Activated CD4-positive, alpha-beta T cell treated with anti-CD3 and anti-CD28 coated beads, Interleukin-2, Interleukin-6, amounts not matched to agents 100 ng/mL and 50 ng/mL, durations not matched to agents 16 hours and 8 hours (primary cell): ENCODE data around the gene ACOX3.
"Not testable (repeated sequence)": the region's sequence is repeated elsewhere in the genome, so short reads cannot be mapped to it uniquely, and the experiment has no call there.

Experiments used
- DNase-seq: peaks from one replicate; pipeline ENCODE4 v3.0.0-alpha.2; 2020

ACOX3 gene

DNA sequence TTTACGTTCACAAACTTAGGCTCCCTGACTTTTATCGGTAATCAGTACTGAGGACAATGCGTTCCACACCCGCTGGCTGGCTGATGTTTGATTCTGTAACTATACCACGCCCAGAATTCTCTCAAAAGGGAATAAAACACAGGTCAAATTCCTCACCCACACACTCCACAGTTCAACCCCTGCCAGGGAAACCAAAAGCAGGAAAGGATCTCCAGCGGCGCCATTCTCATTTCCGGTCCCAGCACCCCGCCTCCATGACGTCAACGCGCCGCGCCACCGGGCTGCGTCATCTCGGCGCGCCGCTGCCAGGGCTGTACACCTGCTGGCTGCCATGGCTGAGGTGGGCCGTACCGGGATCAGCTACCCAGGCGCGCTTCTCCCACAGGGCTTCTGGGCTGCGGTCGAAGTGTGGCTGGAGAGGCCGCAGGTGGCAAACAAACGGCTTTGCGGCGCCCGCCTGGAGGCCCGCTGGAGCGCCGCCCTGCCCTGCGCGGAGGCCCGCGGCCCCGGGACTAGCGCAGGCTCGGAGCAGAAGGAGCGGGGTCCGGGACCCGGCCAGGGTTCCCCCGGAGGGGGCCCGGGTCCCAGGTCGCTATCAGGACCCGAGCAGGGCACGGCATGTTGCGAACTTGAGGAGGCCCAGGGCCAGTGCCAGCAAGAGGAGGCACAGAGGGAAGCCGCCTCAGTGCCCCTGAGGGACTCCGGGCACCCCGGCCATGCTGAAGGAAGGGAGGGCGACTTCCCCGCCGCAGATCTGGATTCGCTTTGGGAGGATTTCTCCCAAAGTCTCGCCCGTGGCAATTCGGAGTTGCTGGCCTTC is at the start of gene ACOX3, which contains the start of gene TRMT44:
Gene ACOX3, minus strand, starts transcription at position 232 of the 820 bp plus-strand sequence. CDS start 24,202 bp downstream, outside the sequence.
Gene TRMT44, plus strand, starts transcription at position 286 of the 820 bp plus-strand sequence. Its CDS starts 46 bp downstream, at position 332.
- DNase-seq: peak; percentile 96

DNA sequence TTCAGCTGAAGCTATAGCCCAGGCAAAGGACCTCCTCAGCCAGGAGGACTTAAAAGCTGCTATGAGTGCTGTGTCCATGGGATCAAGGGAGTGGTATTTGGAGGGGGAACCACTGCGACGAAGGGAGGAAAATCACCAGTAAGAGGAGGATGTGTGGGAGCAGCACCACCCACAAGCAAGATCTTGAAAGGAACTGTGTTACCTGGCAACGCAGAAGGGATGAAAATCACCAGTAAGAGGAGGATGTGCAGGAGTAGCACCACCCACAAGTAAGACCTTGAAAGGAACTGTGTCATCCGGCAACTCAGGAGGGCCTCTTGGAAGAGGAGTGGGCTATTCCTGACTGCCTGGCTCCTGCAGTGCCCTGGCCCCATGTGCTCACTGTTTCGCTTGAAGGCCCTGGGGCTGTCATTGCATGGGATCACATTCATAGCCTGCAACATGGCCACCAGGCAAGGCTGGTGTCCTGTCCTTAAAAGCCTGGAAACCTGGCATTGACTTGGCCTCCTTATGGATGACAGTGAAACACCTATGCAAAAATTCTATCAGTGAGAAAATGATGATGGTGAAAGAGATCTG is 48.4 kb upstream of the ACOX3 start:
- DNase-seq: no peak

DNA sequence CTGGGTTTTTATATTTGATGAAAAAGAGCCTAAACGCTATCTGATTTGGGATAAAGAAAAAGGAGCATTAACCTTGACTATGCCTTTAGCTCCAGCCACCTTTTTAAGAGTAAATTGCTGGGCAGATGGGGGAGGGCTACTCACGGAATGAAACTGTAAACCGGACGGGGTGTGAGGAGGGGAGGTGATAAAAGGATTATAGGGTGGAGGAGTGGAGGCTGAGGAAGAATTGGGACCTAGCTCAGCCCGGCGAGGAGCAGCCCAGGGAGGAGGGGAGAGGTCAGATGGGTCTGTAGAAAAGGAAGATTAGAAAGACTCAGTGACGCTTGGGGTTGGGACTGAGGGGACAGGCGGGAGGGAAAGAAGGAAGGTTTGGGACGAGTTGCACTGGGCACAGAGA is 46.1 kb upstream of the ACOX3 start:
- DNase-seq: not testable (repeated sequence)

DNA sequence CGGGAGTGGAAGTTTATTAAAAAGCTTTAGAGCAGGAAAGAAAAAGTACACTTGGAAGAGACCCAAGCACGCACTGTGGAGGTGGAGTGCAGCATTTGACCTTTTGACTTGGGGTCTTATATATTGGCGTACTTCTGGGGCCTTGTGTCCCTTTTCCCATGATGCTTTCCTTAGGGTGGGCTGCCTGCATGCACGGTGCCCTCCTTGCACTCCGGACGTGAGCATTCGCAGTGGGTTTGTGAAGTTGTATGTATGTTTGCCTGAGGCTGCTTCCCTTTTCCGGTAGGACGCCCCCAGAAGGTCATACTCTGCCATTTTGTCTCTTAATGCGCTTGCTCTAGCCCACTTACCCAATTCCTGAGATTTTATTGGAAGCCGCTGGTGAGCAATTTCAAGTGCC is 39.7 kb upstream of the ACOX3 start:
- no peak for DNase-seq

DNA sequence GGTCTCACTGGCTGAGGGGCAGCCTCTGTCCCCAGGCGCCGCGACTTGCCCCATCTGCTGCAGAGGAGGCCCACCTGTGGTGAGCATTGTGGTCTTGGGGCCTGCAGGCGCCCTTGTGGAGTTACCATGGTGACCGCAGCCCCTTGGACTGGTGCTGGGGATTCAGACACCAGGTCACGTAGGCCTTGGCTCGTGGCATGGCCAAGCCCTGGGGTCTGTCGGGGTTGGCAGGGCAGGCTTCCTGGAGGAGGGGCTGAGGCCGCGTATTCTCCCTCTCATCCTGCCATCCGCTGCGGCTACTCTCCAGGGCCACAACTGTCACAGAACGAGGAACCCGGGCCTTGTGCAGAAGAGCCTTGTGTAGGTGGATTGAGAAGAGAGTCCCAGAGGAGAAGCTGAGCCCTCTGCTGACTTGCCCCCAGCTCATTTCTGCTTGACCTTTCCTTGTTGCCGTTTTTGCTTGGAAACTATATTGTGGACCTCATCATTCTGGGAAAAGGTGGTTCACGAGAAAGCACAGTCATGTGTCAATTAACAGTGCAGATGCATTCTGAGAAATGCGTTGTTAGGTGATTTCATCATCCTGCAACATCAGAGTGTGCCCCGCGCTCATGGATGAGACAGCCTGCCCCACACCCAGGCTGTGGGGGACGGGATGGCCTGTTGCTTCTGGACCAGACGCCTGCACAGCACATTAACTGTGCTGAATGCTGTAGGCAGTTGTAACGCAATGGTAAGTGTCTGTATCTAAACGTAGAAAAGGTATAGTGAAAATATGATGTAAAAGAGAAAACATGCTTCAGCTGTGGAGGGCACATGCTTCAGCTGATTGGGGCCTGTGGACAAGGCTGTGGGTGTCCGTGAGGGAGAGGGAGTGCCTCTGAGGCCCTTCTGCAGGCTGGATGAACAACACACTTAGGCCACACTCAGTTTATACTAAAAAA is 38.5 kb upstream of the ACOX3 start:
- peak; percentile 5 for DNase-seq

DNA sequence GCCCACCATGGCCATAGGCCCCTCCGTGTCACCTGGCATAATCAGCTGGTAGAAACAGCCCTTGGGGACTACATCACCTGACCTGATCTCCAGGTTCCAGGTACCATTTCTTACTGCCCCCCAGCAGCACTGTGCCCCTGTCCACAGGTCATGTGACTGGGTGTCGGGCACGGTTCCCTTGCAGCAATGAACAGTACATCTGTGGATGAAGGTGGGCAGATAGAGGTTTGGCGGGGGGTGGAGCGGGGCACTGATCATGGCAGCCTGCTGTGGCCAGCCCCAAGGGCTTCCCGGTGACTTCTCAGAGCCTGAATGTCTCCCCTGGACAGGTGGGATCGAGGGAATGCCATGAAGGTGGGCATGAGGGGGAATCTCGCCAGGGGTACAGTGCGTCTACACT is 37.8 kb upstream of the ACOX3 start:
- DNase-seq: no peak

DNA sequence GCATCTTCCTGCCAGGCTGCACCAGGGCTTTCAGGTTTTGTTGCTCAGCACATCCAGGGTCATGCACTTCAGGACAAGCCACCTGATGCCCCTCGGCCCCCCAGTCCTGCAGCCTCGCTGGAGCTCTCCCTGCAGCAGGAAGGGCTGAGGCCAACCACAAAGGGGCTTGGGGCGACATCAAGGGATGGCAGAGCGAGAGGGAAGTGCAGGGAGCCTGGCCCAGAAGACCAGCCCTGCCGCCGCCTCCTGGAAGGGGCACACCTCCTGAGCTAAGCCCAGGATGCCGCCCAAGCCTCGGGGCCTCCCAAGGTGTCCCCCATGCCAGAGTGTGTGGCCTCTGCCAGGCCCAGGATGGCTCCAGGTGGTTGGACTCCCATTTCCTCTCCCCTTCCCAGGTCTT is 37.2 kb upstream of the ACOX3 start:
- DNase-seq: no peak

DNA sequence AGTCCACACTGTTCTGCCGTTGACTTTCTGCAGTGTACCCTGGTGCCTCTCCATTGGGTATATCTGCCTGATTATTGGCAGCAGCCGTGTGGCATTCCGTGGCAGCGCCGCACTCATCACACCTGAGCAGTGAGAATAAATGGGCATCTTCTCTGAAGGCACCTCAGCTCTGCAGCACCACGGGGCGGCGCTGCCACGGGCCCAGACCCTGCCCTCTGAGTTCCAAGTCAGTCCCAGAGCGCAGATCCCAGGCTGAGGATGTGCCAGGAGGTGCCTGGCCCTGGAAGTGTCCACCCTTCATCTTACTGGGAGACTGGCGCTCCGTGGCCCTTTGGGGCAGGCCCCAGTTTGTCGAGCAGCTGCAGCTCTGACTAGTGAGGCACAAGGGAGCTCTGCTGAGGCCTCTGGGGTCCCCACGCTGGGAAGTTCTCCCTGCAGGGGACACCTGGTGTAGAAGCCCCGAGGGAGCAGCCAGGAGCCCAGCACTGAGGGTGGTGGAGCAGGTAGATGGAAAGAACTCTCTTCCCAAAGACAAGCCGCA is 36.6 kb upstream of the ACOX3 start:
- no peak for DNase-seq

DNA sequence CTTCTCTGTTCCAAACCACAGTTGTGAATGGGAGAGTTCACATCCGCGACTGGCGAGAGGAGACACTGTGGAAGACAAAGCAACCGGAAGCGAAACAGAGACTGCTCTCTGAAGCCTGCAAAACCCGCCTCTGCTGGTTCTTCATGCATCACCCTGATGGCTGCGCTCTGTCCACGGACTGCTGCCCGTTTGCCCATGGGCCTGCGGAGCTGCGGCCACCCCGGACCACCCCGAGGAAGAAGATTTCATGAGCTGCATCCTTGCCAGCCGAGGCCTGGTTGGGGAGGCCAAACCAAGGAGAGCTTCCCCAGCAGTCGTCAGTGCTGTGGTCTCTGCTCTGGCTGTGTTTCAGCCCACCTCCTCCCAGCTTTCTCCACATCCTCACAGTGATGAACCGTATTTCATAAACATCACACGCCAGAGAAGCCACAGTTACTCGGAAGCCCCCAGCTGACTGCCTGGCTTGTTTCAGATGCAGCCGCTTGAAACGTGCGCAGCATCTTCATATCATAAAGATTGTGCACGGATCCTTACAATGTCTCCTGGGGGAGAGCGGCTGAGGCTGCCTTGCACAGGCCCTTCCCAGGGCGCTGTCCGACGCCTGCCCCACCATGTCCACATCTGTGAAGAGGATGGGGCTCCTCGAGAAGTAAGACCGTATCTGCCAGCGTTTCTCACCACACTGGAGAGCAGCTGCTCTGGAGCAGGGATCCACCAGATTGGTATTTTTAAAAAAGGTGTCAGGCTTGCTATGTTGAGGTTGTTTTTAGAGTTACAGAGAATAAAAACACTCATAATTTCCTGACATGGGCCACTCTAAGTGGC is 35.4 kb upstream of the ACOX3 start:
- no peak for DNase-seq

DNA sequence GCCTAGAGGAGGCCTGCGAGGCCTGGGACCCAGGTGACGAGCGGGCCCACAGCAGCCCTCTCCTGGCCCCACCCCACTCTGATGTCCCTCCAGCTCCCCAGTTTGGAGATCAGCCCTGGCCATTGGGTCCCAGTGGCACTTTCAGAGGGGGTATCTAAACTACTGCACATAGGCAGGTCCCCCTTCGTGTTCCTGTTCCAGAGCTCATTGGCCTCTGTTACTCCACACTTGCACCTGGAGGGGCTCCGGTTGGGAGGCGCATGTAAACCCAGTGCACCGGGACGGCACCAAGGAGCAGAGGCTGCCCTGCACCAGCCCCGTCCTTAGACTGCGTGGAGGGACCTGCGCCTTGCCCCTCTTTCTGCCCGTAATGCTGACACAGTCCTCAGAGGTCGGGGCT is 34.3 kb upstream of the ACOX3 start:
- DNase-seq: no peak

DNA sequence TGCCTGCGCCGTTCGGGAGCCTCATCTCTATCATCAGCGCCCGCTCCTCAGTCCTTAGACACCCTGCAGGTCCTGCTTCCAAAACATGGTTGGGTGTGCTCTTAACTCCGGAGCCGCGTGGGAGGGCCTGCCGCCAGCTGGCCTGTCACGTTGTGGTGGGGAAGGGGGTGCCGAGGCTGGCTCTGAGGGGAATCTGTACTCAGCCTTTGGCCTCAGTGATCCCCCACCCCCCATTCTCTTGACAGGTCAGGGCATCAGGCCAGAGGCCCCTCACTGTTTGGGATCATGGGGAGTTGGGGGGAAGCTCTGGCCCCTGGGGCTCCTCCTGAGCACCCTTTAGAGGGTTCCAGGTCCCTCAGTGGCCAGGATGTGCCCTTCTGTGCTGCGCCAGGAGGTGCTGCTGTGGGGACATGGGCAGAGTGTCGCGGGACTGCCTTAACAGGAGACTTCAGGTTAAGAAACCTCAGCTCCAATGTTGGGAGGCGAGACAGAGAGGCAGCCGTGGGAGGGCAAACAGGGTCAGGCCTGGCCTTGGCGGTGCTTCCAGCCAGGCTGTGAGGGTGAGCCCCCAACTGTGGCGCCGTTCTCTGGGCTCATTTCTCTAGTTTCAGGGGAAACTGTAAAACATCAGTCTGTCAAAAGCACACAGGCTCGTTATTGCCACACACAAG is 33.5 kb upstream of the ACOX3 start:
- no peak for DNase-seq

DNA sequence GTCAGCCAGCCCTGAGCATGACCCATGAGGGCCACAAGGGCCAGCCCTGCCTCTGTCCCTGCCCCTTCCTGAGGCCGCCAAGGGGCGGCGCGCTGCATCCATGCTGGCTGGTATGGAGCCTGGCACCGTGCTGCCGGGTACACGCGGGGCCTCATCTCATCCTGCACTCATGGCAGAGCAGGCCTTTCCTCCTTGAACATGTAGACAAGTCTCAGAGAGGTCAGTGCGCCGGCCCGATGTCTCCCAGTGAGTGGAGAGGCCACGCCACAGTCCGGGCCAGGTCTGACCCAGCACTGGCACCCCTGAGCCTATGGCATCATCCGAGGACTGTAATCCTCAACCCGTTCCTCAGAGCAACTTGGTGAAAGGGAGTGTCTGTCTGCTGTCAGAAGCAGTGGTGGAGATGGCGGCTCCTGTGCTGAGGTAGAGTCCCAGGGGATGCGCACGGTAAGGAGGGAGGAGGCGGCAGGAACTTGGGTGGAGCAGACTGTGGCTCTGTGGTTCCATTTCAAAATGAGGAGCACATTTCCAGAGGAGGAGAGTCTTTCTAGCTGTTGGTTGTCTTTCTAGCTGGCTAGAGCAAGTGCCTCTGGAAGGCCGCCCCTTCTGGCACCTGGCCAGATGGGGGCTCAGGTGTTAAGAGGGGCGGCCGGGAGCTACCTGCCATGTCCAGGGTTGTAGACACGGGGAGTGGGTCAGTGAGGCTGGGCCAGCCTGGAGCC is 32.8 kb upstream of the ACOX3 start:
- DNase-seq: no peak

DNA sequence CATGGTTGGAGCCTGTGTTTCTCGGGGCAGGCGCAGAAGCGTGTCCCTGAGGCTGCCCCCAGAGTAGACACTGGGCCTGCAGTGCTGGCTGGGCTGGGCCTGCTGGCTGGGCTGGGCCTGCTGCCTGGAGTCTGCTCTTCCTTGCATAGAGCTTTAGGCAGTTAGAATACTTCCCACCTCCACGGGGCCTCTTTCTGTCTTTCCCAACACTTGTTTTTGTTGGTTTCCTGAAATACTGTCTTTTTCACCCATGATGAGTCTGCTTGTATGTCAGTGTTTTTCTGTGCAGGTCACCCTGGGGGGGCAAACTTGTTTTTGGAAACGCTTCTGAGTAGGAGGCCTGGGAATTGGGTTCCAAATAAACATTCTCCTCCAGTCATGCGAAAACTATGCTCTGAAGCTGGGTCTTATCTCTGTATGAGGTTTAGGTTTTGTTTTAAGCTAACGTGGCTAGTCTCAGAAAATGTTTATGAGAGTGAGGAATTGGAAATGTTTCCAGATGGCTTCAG is 32.2 kb upstream of the ACOX3 start:
- no peak for DNase-seq

DNA sequence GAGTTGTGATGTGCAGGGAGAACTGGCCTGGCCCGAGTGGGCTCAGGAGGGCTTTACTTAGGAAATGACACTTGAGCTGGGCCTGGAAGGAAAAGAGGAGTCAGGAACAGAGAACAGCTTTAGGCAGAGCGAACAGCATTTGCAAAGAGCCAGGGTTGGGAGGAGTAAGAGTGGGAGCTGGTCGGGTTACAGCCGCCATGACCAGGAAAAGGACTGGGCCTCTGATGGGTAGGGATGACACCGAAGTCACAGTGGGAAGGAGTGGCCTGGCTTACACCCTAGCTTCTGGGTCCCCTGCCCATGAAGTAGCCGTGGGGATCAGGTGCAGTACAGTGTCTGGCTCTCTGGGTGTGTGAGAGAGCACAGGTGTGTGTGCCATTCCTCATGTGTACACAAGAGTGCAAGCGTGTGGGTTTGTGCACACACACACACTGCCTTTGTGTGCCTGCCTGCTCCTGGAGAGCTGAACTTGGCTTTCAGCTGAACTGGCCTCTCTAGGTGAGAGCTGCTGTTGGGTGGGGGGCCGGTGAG is 31.7 kb upstream of the ACOX3 start:
- DNase-seq: no peak

DNA sequence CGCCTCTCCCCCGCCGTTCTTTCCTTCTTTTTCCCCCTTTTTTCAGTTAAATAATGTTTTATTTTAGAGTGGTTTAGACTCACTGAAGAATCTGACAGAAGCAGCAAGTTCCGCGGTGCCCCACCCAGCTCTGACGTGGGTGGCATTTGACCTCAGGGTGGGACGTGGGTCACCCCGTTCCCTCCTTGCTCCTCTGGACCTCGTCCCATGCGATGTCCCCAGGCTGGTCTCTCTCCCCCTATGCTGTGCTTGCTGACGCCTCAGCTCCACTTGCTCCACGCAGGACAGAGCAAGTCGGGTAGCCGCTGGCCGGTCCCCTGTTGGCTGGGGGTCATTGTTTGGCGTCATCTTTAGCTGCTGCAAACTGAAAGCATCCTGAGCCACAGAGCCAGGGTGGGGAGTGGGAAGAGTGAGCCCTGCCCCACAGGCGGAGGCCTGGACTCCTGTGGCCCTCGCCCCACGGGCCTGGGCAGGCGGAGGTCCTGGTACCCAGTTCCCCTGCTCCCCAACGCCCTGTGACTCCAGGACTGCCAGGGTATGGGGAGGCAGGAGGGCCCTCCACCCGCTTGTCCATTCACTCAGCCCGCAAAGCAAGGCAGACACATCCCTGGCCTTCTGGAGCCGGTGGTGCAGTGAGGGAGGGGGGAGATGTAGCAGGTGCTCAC is 30.8 kb upstream of the ACOX3 start:
- no peak for DNase-seq

DNA sequence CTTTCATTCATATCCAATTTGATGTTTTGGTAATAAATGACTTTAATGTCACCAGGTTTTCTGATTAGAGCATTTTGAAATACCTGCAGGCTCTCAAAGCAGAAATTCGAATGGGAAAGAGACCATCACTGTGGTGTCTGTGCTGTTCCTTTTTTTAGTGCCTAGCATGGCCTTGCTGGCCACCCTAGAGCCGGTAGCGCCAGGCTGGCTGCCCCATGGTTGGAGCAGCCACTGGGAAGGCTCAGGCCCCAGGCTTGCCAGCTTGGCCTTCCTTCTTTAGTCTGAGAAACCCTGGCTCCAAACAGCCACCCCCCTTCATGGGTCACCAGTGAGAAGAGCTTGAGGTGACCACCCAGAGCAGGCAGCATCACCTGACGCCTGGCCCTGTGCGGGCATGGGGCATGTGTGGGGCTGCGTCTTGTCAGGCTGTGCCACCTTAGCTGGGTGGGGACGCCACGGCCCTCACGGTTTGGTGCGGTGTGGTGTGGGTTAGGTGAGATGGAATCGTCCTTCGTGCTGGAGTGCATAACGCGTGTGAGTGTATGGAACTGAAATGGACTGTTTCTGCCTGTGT is 30.0 kb upstream of the ACOX3 start:
- DNase-seq: no peak

DNA sequence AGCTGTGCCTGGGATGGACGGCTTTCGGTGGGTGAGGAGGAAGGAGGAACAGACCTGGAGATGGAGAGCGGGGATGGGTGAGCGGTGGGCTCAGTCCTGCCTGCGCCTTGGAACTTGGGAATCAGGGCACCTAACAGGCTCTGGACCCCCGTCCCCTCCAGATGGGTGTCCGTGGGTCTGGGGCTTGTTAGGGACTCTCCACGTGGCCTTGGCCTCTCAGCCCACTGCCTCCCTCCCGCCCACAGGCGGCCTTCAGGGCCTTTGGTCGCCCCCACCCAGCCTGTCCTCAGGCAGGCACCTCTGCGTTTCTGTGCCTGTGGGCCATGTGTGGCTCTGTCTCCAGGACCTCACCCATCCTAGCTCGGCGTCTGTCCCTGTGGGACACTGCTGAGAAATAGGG is 29.0 kb upstream of the ACOX3 start:
- DNase-seq: no peak

DNA sequence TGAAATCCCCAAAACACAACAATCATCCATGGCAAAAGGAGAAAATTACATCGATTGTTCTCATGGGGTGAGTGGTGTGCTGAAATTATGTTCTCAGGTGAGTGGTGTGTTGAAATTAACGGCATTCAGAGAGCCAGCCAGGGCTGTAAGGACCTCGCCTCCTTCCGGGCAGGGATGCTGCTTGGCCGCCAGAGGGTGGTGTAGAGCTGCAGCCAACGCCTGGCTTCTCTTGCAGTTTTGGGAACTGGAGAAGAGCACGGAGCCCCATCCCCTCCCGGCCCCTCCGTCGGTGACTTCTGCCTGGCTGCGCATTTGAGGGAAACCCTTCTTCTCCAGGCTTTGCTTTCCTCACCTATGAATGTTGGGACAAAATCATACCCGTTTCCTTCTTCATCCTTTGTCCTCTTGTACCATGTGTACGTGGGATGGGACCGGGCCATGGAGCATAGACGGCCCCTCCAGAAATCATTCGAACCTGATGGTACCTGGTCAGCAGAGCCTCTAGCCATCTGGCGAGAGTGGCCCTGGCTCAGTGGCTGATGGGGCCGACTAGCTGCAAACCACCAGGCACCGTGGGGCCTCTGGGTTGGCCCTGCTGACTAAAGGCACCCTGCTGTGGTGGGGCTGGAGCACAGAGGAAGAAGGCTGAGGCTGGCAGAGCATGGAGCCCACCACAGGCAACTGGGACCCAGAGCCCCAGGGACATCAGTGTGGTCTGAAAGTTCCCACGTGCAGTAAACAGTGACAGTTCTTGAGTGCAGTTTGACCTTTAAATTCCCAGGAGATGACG is 28.4 kb upstream of the ACOX3 start:
- peak; percentile 72 for DNase-seq

DNA sequence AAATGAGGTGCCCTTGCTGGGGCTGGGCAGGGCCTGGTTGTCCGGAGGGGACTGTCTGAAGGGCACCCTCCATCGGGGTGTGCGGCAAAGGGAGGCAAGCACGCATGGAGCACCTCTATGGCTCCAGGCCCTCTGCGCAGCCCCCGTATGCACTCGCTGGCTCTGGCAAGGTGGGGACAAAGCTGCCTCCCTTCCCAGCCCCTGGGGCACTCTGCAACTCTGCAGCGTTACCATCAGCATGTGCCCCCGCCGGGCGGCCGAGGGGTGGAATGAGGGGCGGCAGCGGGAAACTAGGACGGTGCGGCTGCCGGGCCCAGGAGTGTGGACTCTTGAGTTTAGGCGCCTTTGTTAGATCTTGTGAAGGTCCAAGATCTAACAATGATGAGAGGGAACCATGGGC is 26.5 kb upstream of the ACOX3 start:
- DNase-seq: no peak
